Endothelial cell of umbilical vein (primary cell): ENCODE data around the gene MICALL2. TPM values are rescaled to one million over a fixed set of nuclear protein-coding genes. Genes with fewer than 3 reads are reported as not detected.

Source experiments
- BruUV-seq: library from RNA; stranded (reverse); fragments of 400-500 nt; replicated peaks from 2 replicates; lab custom pipeline; 2021; lab: Mats Ljungman, UMichigan
- CTCF ChIA-PET: fragments of 300-600, 350-600 bp; sonication (Branson Sonifier 250); formaldehyde crosslinking; loops from one replicate; lab custom pipeline; 2021; ENCODE audit warnings: antibody characterized with exemption, inconsistent platforms; lab: Charles Lee
- POLR2A ChIA-PET: fragments of 300-600, 350-600 bp; sonication (Branson Sonifier 250); formaldehyde crosslinking; loops from one replicate; lab custom pipeline; 2021; ENCODE audit warnings: antibody characterized with exemption, inconsistent platforms; lab: Charles Lee
- DNase-seq: peaks from one replicate; pipeline ENCODE4 v3.0.0-alpha.2; 2011; ENCODE audit warnings: low read depth, low spot score
- FAIRE-seq: peaks from 2 replicates; lab custom pipeline; 2011; peaks lifted over from hg19 to GRCh38; lab: Jason Lieb, UNC
- H2AFZ ChIP-seq: 2 replicates; pipeline ENCODE4 v1.6.0; 2012; ENCODE audit warnings: low read depth, low read length, control low read depth, inconsistent platforms
- H3K27ac ChIP-seq: 2 replicates; pipeline ENCODE4 v1.5.1; 2011; ENCODE audit warnings: low read depth, mild to moderate bottlenecking, control low read depth, low read length, moderate library complexity; ENCODE audit not compliant: insufficient read depth
- H3K27me3 ChIP-seq, 2 experiments: 2 replicates each; pipeline versions ENCODE4 v1.6.0 to v1.6.1; 2011; ENCODE audit warnings: low read length in 2 of 2, mixed read lengths in 1 of 2; ENCODE audit not compliant: control insufficient read depth in 2 of 2, insufficient read depth in 2 of 2
- H3K36me3 ChIP-seq, 2 experiments: 2 replicates in 1 of 2; 3 replicates in 1 of 2; pipeline ENCODE4 v1.5.1; 2011; ENCODE audit warnings: low read length in 2 of 2, mild to moderate bottlenecking in 1 of 2, moderate library complexity in 1 of 2; ENCODE audit not compliant: control insufficient read depth in 2 of 2, insufficient read depth in 2 of 2; ENCODE audit errors: extremely low read depth in 1 of 2
- H3K4me1 ChIP-seq: 3 replicates; pipeline ENCODE4 v1.5.1; 2011; ENCODE audit warnings: mild to moderate bottlenecking, low read length; ENCODE audit not compliant: control insufficient read depth, insufficient read depth; ENCODE audit errors: extremely low read depth
- H3K4me2 ChIP-seq: 2 replicates; pipeline ENCODE4 v1.6.1; 2011; ENCODE audit warnings: low read length, control low read depth, mixed read lengths; ENCODE audit not compliant: insufficient read depth
- H3K4me3 ChIP-seq, 3 experiments: fragments of 200-600 bp in 1 of 3; sonication (generic), shearing (Covaris generic) in 1 of 3; replicated peaks in 1 of 3; 2 replicates each; pipeline ENCODE4 v1.5.1; 2011 to 2016; ENCODE audit warnings: control low read depth in 3 of 3, low read length in 3 of 3, mild to moderate bottlenecking in 2 of 3, inconsistent platforms in 1 of 3, low read depth in 1 of 3, moderate library complexity in 1 of 3; ENCODE audit not compliant: insufficient read depth in 1 of 3
- H3K79me2 ChIP-seq: 2 replicates; pipeline ENCODE4 v1.6.0; 2012; ENCODE audit warnings: low read length, inconsistent platforms; ENCODE audit not compliant: control insufficient read depth, insufficient read depth
- H3K9ac ChIP-seq: replicated peaks from 2 replicates; pipeline ENCODE3; 2011; ENCODE audit warnings: low read length, control low read depth; ENCODE audit not compliant: insufficient read depth; ENCODE audit errors: extremely low read depth
- H3K9me1 ChIP-seq: replicated peaks from 3 replicates; pipeline ENCODE4 v1.6.0; 2011; ENCODE audit warnings: mild to moderate bottlenecking, low read length; ENCODE audit not compliant: control insufficient read depth, insufficient read depth; ENCODE audit errors: extremely low read depth
- H3K9me3 ChIP-seq: replicated peaks from 2 replicates; pipeline ENCODE4 v1.5.1; 2012; ENCODE audit warnings: low read length, inconsistent platforms; ENCODE audit not compliant: control insufficient read depth, insufficient read depth
- H4K20me1 ChIP-seq: replicated peaks from 2 replicates; pipeline ENCODE3; 2011; ENCODE audit warnings: mild to moderate bottlenecking, low read length; ENCODE audit not compliant: control insufficient read depth, insufficient read depth; ENCODE audit errors: extremely low read depth
- CTCF ChIP-seq, 2 donors: IDR thresholded peaks; 1 replicate in 1 of 2; 2 replicates in 1 of 2; pipeline ENCODE4 v1.5.1; 2011; ENCODE audit warnings: low read length in 2 of 2, mild to moderate bottlenecking in 2 of 2, moderate library complexity in 2 of 2, control low read depth in 1 of 2, inconsistent platforms in 1 of 2, low read depth in 1 of 2; ENCODE audit not compliant: insufficient read depth in 1 of 2; ENCODE audit errors: extremely low read depth in 1 of 2
- EZH2 ChIP-seq: IDR thresholded peaks from 2 replicates; pipeline ENCODE4 v1.6.1; 2012; ENCODE audit warnings: borderline replicate concordance, low read depth, mild to moderate bottlenecking, moderate library complexity, low read length, inconsistent platforms; ENCODE audit not compliant: severe bottlenecking
- FOS ChIP-seq: IDR thresholded peaks from 2 replicates; pipeline ENCODE4 v1.6.1; 2011; ENCODE audit warnings: mild to moderate bottlenecking, low read length, moderate library complexity, borderline replicate concordance; ENCODE audit not compliant: insufficient read depth
- GATA2 ChIP-seq: IDR thresholded peaks from 2 replicates; pipeline ENCODE4 v1.7.0; 2011; ENCODE audit warnings: low read depth, mild to moderate bottlenecking, moderate library complexity, mixed read lengths, low read length; ENCODE audit not compliant: insufficient read length, insufficient read depth
- JUN ChIP-seq: IDR thresholded peaks from 2 replicates; pipeline ENCODE4 v1.6.1; 2011; ENCODE audit warnings: borderline replicate concordance, low read depth; ENCODE audit not compliant: insufficient read length, insufficient read depth
- MAX ChIP-seq: IDR thresholded peaks from 2 replicates; pipeline ENCODE4 v1.6.1; 2011; ENCODE audit not compliant: insufficient read depth, insufficient read length
- MYC ChIP-seq: IDR thresholded peaks from one replicate; pipeline ENCODE4 v1.6.1; 2011; ENCODE audit warnings: mild to moderate bottlenecking, low read depth, low read length
- POLR2A ChIP-seq: IDR thresholded peaks from 2 replicates; pipeline ENCODE4 v1.6.1; 2012; ENCODE audit warnings: low read depth, mild to moderate bottlenecking, control low read depth, low read length
- POLR2AphosphoS5 ChIP-seq: IDR thresholded peaks from 2 replicates; pipeline ENCODE4 v1.6.1; 2012; ENCODE audit warnings: low read depth, mild to moderate bottlenecking, control low read depth, low read length, moderate library complexity; ENCODE audit not compliant: insufficient read depth
- dilution Hi-C: fragments of 300-500 bp; cut with MboI; formaldehyde crosslinking; loops from one replicate; pipeline ENCODE4 v1.15.0; 2019; ENCODE audit warnings: low sequenced_read_pairs; ENCODE audit not compliant: extremely low pct_ligation_motif_present
- intact Hi-C: fragments of 100-400 bp; cut with micrococcal nuclease; formaldehyde crosslinking; loops from one replicate; pipeline ENCODE4 v1.10.0; 2022
- polyA plus RNA-seq, 4 experiments: library from polyadenylated mRNA; depleted of rRNA in 3 of 4; stranded (reverse) in 3 of 4; unstranded in 1 of 4; fragments of >200 nt; gene quantifications; 2 replicates each; pipeline versions ENCODE4 v1.2.1 to v1.2.3, GENCODE V29; 2011 to 2012; ENCODE audit warnings: missing spikeins in 1 of 4
- total RNA-seq: library from RNA; stranded (reverse); gene quantifications from 2 replicates; pipeline ENCODE4 v1.2.3, GENCODE V29; 2021

The MICALL2 gene
- total and polyA plus RNA-seq, 2 donors (not counting 3 experiments of a cell fraction or from before 2014, with no cell fraction given), result 29.8 to 46.3 TPM

GRCh38 chr7:1508277-1508758 is 49.0 kb upstream of the MICALL2 start:
- Histone ChIP-seq H4K20me1 (no peaks in the 10 kb centered on the region), H3K79me2 (peaks cover 4% of the 10 kb centered on the region), H3K9ac (no peak overlapping the region), H3K36me3 (no peaks in the 10 kb centered on the region), H3K9me1 (no peaks in the 10 kb centered on the region), H3K9me3 (no peaks in the 10 kb centered on the region), H3K27ac (no peak overlapping the region), H3K4me3 (no peak overlapping the region), H2AFZ (no peak overlapping the region), H3K4me1 (peaks cover under 1% of the 10 kb centered on the region), H3K27me3 (no peaks in the 10 kb centered on the region), H3K4me2 (no peak overlapping the region)
- DNase-seq (no peak), FAIRE-seq (no peak)
- no peak for TF ChIP-seq POLR2A
- no peak for TF ChIP-seq MYC
- TF ChIP-seq FOS, result no peak
- TF ChIP-seq CTCF (IDR thresholded peaks at IDR 0.05; ENCODE audit: extremely low read depth in 1 of 2, insufficient read depth in 1 of 2, low read depth in 1 of 2, low read length in 2 of 2), result no peak
- TF ChIP-seq EZH2, result no peak
- TF ChIP-seq MAX, result no peak
- TF ChIP-seq JUN, result no peak
- TF ChIP-seq POLR2AphosphoS5, result no peak
- TF ChIP-seq GATA2, result no peak
- intact Hi-C loops (no loop called here), dilution Hi-C loops (no loop called here)
- no TSS peak for BruUV-seq
- ChIA-PET POLR2A (no interaction called here), CTCF (no interaction called here)
